ENCODE data around the gene KDM7A. TPM values are rescaled to one million over a fixed set of nuclear protein-coding genes. Genes with fewer than 3 reads are reported as not detected.

KDM7A gene
- total and polyA plus RNA-seq, 10 of the 15 experiments (the other 5 are each of a cell fraction or from before 2014, with no cell fraction given) = 0.07 to 0.96 (median 0.74) TPM

GRCh38 chr7:140047197-140047596 is 129.6 kb downstream of the KDM7A start:
- Histone ChIP-seq H3K79me2 (ENCODE audit: control insufficient read depth, insufficient read depth, low read length) (no peaks in the 10 kb centered on the region), H3K9me3 (replicated peaks; ENCODE audit: control insufficient read depth, insufficient read depth, low read length) (no peaks in the 10 kb centered on the region), H2AFZ (ENCODE audit: control insufficient read depth, low read depth, low read length) (no peak overlapping the region), H4K20me1 (ENCODE audit: control insufficient read depth, insufficient read depth) (no peaks in the 10 kb centered on the region), H3K27ac (ENCODE audit: control insufficient read depth, insufficient read depth) (no peak overlapping the region), H3K4me3 (no peak overlapping the region), H3K9ac (ENCODE audit: control insufficient read depth, insufficient read depth, low read length) (no peak overlapping the region), H3K36me3 (ENCODE audit: control insufficient read depth in 2 of 2, insufficient read depth in 2 of 2, low read length in 1 of 2) (peaks cover 0 to 2% of the 10 kb centered on the region in 2 experiments; a peak in 1 of 4 replicates), H3K4me1 (ENCODE audit: control insufficient read depth, insufficient read depth, low read length) (no peaks in the 10 kb centered on the region), H3K4me2 (ENCODE audit: control insufficient read depth, insufficient read depth) (no peak overlapping the region), H3K27me3 (replicated peaks in 1 of 2; ENCODE audit: control insufficient read depth in 2 of 2, insufficient read depth in 2 of 2, low read length in 1 of 2) (no peaks in the 10 kb centered on the region)
- DNase-seq (ENCODE audit: low read depth, low spot score) (no peak), FAIRE-seq (no peak), ATAC-seq (no peak)
- in situ Hi-C loops (cut with MboI) (no loop called here), intact Hi-C loops (cut with micrococcal nuclease; ENCODE audit: unreplicated experiment) (no loop called here)
- ChIA-PET RAD21 (ENCODE audit: unreplicated experiment) (no interaction called here), SMC1A (ENCODE audit: uncharacterized antibody, unreplicated experiment) (no interaction called here), CTCF (no interaction called here), POLR2A (no interaction called here)
- TF ChIP-seq MAX (IDR thresholded peaks at IDR 0.05; ENCODE audit: low read depth, low read length) (no peak), CHD4 (IDR thresholded peaks at IDR 0.05) (no peak), PAX8 (IDR thresholded peaks at IDR 0.05) (no peak)
- 95% methylated on average over 3 of the region's 3 CpGs for WGBS (ENCODE audit: insufficient coverage, insufficient replicate concordance, low lambda C conversion rate, missing lambda C conversion rate)
- BruUV-seq (replicated peaks) = no TSS peak

GRCh38 chr7:140045697-140046096 is 131.1 kb downstream of the KDM7A start:
- H3K4me2 ChIP-seq (ENCODE audit: control insufficient read depth, insufficient read depth) = no peak overlapping the region
- intact Hi-C loops (cut with micrococcal nuclease; ENCODE audit: unreplicated experiment) = no loop called here
- ChIA-PET SMC1A (ENCODE audit: uncharacterized antibody, unreplicated experiment) (interaction anchor here (1.1 kb wide), 1 partner anchor 8 kb away, joined by 3 read pairs; no protein-coding TSS in a partner anchor), CTCF (no interaction called here), POLR2A (no interaction called here), RAD21 (ENCODE audit: unreplicated experiment) (no interaction called here)
- H3K4me3 ChIP-seq = no peak overlapping the region
- H3K36me3 ChIP-seq (ENCODE audit: control insufficient read depth in 2 of 2, insufficient read depth in 2 of 2, low read length in 1 of 2) = 0 out of 4 replicates have a peak, but pooled peaks cover 0 to 2% of the 10 kb centered on the region in 2 experiments
- no peak overlapping the region for H2AFZ ChIP-seq (ENCODE audit: control insufficient read depth, low read depth, low read length)
- no peaks in the 10 kb centered on the region for H3K79me2 ChIP-seq (ENCODE audit: control insufficient read depth, insufficient read depth, low read length)
- H3K9ac ChIP-seq (ENCODE audit: control insufficient read depth, insufficient read depth, low read length) = no peak overlapping the region
- H3K27me3 ChIP-seq (replicated peaks in 1 of 2; ENCODE audit: control insufficient read depth in 2 of 2, insufficient read depth in 2 of 2, low read length in 1 of 2) = no peaks in the 10 kb centered on the region
- no peak for DNase-seq (ENCODE audit: low read depth, low spot score)
- in situ Hi-C loops (cut with MboI) = no loop called here
- no peak overlapping the region for H3K27ac ChIP-seq (ENCODE audit: control insufficient read depth, insufficient read depth)
- H3K4me1 ChIP-seq (ENCODE audit: control insufficient read depth, insufficient read depth, low read length) = no peaks in the 10 kb centered on the region
- no TSS peak for BruUV-seq (replicated peaks)
- WGBS (ENCODE audit: insufficient coverage, insufficient replicate concordance, low lambda C conversion rate, missing lambda C conversion rate) = 98% methylated on average over 6 of the region's 6 CpGs
- ATAC-seq = no peak
- H3K9me3 ChIP-seq (replicated peaks; ENCODE audit: control insufficient read depth, insufficient read depth, low read length) = no peaks in the 10 kb centered on the region
- H4K20me1 ChIP-seq (ENCODE audit: control insufficient read depth, insufficient read depth) = no peaks in the 10 kb centered on the region
- no peak for FAIRE-seq
- TF ChIP-seq HDAC6 (IDR thresholded peaks at IDR 0.05; ENCODE audit: unreplicated experiment) = no peak
- TF ChIP-seq NFIC (IDR thresholded peaks at IDR 0.05; ENCODE audit: low read depth, low read length) = no peak
- no peak for TF ChIP-seq ATF2 (IDR thresholded peaks at IDR 0.05; ENCODE audit: low read length)
- no peak for TF ChIP-seq TCF12 (IDR thresholded peaks at IDR 0.05; ENCODE audit: low read depth, low read length)
- no peak for TF ChIP-seq NBN (IDR thresholded peaks at IDR 0.05)
- TF ChIP-seq SREBF2 (IDR thresholded peaks at IDR 0.05; ENCODE audit: low read length) = no peak
- no peak for TF ChIP-seq MEF2A (IDR thresholded peaks at IDR 0.05; ENCODE audit: insufficient read depth, low read depth, low read length)
- no peak for TF ChIP-seq SPI1 (IDR thresholded peaks at IDR 0.05; ENCODE audit: borderline replicate concordance, insufficient read depth, low read depth, low read length)
- TF ChIP-seq CBFB (IDR thresholded peaks at IDR 0.05; ENCODE audit: low read depth) = no peak
- TF ChIP-seq ZNF622 (IDR thresholded peaks at IDR 0.05) = no peak
- TF ChIP-seq CTCF (IDR thresholded peaks at IDR 0.05 in 2 of 3, conservative IDR thresholded peaks at IDR 0.05 in 1 of 3; ENCODE audit: control insufficient read depth in 2 of 3, extremely low read depth in 1 of 3, insufficient read depth in 1 of 3, low read depth in 3 of 3, low read length in 3 of 3) = no peak
- no peak for TF ChIP-seq ASH2L (IDR thresholded peaks at IDR 0.05; ENCODE audit: borderline replicate concordance, low read depth)
- TF ChIP-seq KDM1A (IDR thresholded peaks at IDR 0.05; ENCODE audit: borderline replicate concordance) = no peak

All from GM12878 (cell line).